GM12873 (cell line): ENCODE measurements around the gene TRIM54.

Experiments
- TF ChIP-seq, protein P1 (sequence below): IDR thresholded peaks from 2 replicates; pipeline ENCODE4 v1.5.1; 2012; ENCODE audit warnings: low read depth, mild to moderate bottlenecking, moderate library complexity, low read length, control low read depth; ENCODE audit not compliant: insufficient read depth; ENCODE audit errors: missing control alignments

TRIM54 gene

DNA sequence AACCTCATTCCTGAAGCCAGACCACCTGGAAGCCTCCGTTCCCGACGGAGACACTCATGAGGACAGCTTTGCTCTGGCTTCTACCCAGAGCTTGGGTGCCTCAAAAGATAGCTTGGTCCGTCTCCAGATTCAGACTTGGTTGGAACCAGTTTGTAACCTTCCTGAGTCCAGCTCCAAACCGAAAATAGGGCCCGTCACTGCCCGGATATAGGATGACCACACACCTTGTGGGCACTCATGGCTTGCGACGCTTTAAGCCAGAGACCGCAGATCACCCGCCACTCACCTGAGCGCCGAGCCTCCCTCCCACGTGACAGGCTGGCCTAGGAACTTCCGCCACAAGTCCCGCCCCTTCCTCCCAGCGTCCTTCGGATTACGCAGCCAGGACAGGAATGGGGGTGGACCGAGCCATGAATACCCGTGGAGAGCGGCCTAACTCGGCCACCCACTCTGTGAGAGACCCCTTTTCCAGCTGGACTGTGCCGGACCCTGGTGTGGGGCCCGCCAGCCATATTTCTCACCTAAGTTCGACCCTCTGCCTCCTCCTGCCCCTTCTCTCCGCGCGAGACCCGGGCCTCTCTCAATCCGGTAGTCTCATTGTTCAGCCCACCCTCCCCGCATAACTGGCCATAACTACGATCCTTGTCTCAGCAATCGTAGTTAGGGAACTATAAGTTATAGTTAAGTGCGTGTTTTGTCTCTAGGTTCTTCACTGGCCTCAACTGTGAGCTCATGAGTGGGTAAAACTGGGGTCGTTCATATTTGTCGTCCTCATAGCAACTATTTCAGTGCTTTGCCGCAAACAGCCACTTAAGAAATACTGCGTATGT is 40.8 kb downstream of the TRIM54 start, which contains the start of gene MPV17:
TSS of gene MPV17 (minus strand) at position 332 of the 830 bp plus-strand sequence. CDS start 580 bp downstream, outside the sequence.
- TF ChIP-seq, protein P1, sequence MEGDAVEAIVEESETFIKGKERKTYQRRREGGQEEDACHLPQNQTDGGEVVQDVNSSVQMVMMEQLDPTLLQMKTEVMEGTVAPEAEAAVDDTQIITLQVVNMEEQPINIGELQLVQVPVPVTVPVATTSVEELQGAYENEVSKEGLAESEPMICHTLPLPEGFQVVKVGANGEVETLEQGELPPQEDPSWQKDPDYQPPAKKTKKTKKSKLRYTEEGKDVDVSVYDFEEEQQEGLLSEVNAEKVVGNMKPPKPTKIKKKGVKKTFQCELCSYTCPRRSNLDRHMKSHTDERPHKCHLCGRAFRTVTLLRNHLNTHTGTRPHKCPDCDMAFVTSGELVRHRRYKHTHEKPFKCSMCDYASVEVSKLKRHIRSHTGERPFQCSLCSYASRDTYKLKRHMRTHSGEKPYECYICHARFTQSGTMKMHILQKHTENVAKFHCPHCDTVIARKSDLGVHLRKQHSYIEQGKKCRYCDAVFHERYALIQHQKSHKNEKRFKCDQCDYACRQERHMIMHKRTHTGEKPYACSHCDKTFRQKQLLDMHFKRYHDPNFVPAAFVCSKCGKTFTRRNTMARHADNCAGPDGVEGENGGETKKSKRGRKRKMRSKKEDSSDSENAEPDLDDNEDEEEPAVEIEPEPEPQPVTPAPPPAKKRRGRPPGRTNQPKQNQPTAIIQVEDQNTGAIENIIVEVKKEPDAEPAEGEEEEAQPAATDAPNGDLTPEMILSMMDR: no peak

GRCh38 chr2:27323596-27324285 is 41.5 kb downstream of the TRIM54 start:
- TF ChIP-seq, protein P1: no peak

DNA sequence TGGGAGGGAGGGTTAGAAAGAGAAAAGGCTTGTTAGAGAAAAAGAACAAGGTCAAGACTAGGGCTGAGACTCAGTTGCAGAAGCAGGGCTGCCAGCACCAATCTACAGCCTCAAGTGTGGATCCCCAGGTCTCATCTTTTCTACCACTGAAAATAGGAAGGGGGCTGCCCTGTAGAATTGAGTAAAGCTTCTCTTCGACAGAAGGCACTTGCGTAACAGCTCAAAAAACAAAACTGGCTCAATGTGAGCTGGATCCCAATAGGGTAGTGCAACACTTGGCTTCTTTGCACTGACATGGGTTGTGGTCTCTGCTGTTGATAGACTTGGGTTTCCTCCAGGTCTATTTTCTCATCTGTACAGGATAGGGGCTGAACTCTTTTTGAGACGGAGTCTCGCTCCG is 42.5 kb downstream of the TRIM54 start:
- TF ChIP-seq, protein P1: no peak

DNA sequence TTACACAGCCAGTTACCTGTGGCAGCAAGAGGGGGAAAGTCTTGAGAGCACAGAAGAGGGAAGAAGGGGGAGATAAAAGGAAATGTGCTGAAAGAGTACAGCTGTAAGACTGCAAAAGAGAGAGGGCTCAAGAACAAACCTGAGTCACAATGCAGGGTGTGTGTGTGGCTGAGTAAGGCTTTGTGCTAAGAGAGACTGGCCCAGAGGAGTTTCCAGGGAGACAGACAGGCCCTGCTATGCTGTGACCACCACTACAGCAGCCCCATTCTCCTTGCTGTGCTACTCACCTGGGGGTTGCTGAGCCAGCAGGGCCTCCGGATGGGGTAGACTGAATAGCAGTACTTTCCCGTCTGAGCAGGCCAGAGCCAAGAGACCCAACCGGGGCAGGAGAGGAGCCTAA is 53.1 kb downstream of the TRIM54 start:
- TF ChIP-seq, protein P1: no peak

- TF ChIP-seq, protein P1: no peak
Measured at GRCh38 chr2:27336173-27336572, 53.9 kb downstream of the TRIM54 start.

- TF ChIP-seq, protein P1: no peak
Measured at GRCh38 chr2:27347641-27348040, 65.4 kb downstream of the TRIM54 start.

DNA sequence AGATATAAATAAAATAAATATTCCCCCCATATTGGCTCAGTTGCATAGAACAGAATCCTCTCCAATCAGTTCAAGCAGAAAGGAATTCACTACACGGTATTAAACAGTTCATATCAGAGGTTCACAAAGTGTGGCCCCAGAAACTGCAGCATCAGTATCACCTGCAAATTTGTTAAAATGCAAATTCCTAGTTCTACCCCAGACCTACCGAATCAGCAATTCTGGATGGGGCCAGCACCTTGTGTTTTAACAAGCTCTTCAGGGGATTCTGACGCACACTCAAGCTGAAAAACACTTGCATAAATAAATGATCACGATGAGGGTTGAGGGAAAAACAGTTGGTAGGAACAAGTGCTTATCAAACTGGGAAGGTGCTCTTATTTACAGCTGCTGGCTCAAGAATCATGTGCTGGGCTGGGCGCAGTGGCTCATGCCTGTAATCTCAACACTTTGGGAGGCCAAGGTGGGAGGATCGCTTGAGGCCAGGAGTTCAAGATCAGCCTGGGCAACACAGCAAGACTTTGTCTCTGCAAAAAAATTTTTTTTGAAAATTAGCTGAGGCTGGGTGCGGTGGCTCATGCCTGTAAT is 68.0 kb downstream of the TRIM54 start:
- TF ChIP-seq, protein P1: no peak
